ENCODE measurements around the gene RMC1.

DNA sequence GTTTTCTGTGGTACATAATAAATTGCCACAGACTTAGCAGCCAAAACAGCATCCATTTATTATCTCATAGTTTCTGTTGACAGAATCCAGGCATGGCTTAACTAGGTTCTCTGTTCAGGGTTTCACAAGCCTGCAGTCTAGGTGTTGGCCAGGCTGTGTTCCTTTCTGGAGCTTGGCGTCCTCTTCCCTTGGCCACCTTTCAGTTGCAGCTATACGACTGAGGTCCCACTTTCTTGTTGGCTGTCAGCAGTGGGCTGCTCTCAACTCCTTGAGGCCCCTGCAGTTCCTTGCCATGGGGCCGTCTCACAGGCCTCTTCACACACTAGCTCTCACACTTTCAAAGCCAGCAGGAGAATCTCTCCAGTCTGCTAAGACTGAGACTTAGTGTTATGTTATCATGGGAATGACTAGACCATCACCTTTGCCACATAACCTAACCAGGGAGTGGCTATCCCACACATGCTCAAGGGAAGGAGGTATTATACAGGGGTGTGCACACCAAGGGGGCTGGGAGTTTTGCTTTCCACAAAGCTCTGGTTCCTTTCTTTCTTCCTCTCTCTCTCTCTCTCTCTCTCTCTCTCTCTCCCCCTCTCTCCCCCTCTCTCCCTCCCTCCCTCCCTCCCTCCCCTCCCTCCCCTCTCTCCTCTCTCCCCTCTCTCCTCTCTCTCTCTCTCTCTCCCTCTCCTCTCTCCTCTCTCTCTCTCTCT lies 34.4 kb upstream of the RMC1 start:
- TF ChIP-seq POLR2A (IDR thresholded peaks at IDR 0.05; ENCODE audit: low read depth, low read length) (no peak), POLR2AphosphoS5 (IDR thresholded peaks at IDR 0.05; ENCODE audit: low read depth, low read length) (no peak), TAF1 (IDR thresholded peaks at IDR 0.05; ENCODE audit: borderline replicate concordance, low read depth, low read length) (no peak)

Data from GM12892 (cell line).